Osteoblast (primary cell): Measurements from ENCODE around the gene PGM3. TPM values are rescaled to one million over a fixed set of nuclear protein-coding genes. Genes with fewer than 3 reads are reported as not detected.
A peak's percentile ranks its signal among the peaks of the same experiment; 100 is the strongest.

ENCODE experiments used
- DNase-seq: peaks from one replicate; pipeline ENCODE4 v3.0.0; 2011; ENCODE audit warnings: low spot score, mixed read lengths; ENCODE audit not compliant: insufficient read length; ENCODE audit errors: missing footprints
- H2AFZ ChIP-seq: 2 replicates; pipeline ENCODE4 v1.6.0; 2011; ENCODE audit warnings: mild to moderate bottlenecking, low read length
- H3K27ac ChIP-seq: 2 replicates; pipeline ENCODE4 v1.5.1; 2011; ENCODE audit warnings: mild to moderate bottlenecking, low read depth, low read length, moderate library complexity
- H3K27me3 ChIP-seq: 2 replicates; pipeline ENCODE4 v1.6.0; 2012; ENCODE audit warnings: mild to moderate bottlenecking, control low read depth, inconsistent platforms, low read length, moderate library complexity; ENCODE audit not compliant: insufficient read depth
- H3K36me3 ChIP-seq: 2 replicates; pipeline ENCODE4 v1.5.1; 2011; ENCODE audit warnings: mild to moderate bottlenecking, low read length, control low read depth, moderate library complexity; ENCODE audit not compliant: insufficient read depth
- H3K4me1 ChIP-seq: 2 replicates; pipeline ENCODE4 v1.5.1; 2011; ENCODE audit warnings: mild to moderate bottlenecking, low read length, control low read depth, moderate library complexity; ENCODE audit not compliant: insufficient read depth
- H3K4me2 ChIP-seq: 2 replicates; pipeline ENCODE4 v1.6.0; 2011; ENCODE audit warnings: mild to moderate bottlenecking, low read length; ENCODE audit not compliant: insufficient read depth
- H3K4me3 ChIP-seq: fragments of 200-600 bp; sonication (generic); 3 replicates; pipeline ENCODE4 v1.5.1; 2012; ENCODE audit warnings: mild to moderate bottlenecking, low read length, inconsistent platforms; ENCODE audit not compliant: insufficient read depth
- H3K79me2 ChIP-seq: 2 replicates; pipeline ENCODE4 v1.6.0; 2012; ENCODE audit warnings: mild to moderate bottlenecking, low read length, control low read depth, inconsistent platforms; ENCODE audit not compliant: insufficient read depth
- H3K9me3 ChIP-seq: 2 replicates; pipeline ENCODE4 v1.5.1; 2011; ENCODE audit warnings: low read depth, low read length, control low read depth
- H4K20me1 ChIP-seq: 2 replicates; pipeline ENCODE4 v1.6.0; 2012; ENCODE audit warnings: mild to moderate bottlenecking, low read length, control low read depth; ENCODE audit not compliant: insufficient read depth
- total RNA-seq: library from RNA; depleted of rRNA; stranded (reverse); fragments of >200 nt; gene quantifications from 2 replicates; pipeline ENCODE4 v1.2.3, GENCODE V29; 2012
- TF ChIP-seq, protein P1 (sequence below): IDR thresholded peaks from 2 replicates; pipeline ENCODE4 v1.5.1; 2011; ENCODE audit warnings: mild to moderate bottlenecking, low read depth, low read length, moderate library complexity; ENCODE audit errors: extremely low read depth

The PGM3 gene
- total RNA-seq, 1 donor = 93.0 TPM

DNA sequence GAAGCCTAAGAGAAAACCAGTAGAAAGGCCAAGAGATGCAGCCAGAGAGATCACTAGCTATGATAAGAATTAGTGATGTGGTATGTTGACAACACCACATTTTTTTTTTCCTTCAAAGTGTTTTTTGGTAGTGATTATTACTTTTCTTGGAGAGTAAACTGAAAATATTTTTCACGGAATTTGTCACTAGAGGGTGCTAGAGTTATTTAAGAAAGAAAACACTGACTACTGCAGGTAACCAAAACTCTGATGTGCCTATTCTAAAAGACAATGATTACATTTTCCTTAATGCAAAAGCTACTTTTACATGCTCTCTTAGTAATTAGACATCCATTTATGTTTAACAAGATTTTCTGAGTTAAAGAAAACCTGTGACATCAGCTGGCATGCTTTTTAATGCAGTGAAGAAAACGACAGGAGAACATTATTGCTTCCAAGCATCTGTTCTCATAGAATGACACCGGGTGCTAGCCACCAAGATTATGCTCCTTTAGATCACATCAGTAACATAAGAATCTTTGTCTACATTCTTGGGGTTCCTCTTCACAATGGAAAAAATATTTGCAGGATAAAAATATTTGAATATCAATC, 28.9 kb upstream of the PGM3 start:
- no peaks in the 10 kb centered on the region for H3K9me3 ChIP-seq
- H3K4me1 ChIP-seq = peaks cover 7% of the 10 kb centered on the region
- DNase-seq = no peak
- H2AFZ ChIP-seq = no peak overlapping the region
- H3K36me3 ChIP-seq = no peaks in the 10 kb centered on the region
- H4K20me1 ChIP-seq = no peaks in the 10 kb centered on the region
- no peaks in the 10 kb centered on the region for H3K79me2 ChIP-seq
- no peak overlapping the region for H3K4me2 ChIP-seq
- H3K27me3 ChIP-seq = no peaks in the 10 kb centered on the region
- TF ChIP-seq, protein P1, sequence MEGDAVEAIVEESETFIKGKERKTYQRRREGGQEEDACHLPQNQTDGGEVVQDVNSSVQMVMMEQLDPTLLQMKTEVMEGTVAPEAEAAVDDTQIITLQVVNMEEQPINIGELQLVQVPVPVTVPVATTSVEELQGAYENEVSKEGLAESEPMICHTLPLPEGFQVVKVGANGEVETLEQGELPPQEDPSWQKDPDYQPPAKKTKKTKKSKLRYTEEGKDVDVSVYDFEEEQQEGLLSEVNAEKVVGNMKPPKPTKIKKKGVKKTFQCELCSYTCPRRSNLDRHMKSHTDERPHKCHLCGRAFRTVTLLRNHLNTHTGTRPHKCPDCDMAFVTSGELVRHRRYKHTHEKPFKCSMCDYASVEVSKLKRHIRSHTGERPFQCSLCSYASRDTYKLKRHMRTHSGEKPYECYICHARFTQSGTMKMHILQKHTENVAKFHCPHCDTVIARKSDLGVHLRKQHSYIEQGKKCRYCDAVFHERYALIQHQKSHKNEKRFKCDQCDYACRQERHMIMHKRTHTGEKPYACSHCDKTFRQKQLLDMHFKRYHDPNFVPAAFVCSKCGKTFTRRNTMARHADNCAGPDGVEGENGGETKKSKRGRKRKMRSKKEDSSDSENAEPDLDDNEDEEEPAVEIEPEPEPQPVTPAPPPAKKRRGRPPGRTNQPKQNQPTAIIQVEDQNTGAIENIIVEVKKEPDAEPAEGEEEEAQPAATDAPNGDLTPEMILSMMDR = peak; percentile 56
- no peak overlapping the region for H3K4me3 ChIP-seq
- H3K27ac ChIP-seq = no peak overlapping the region

GRCh38 chr6:83221276-83221675, 28.2 kb upstream of the PGM3 start:
- H3K4me3 ChIP-seq = no peak overlapping the region
- DNase-seq = no peak

GRCh38 chr6:83220121-83220520, 27.1 kb upstream of the PGM3 start:
- Histone ChIP-seq H3K4me2 (no peak overlapping the region), H3K4me3 (no peak overlapping the region), H3K4me1 (peaks cover 19% of the 10 kb centered on the region), H4K20me1 (no peaks in the 10 kb centered on the region), H2AFZ (no peak overlapping the region), H3K27ac (no peak overlapping the region), H3K36me3 (no peaks in the 10 kb centered on the region), H3K79me2 (no peaks in the 10 kb centered on the region), H3K9me3 (no peaks in the 10 kb centered on the region), H3K27me3 (no peaks in the 10 kb centered on the region)
- TF ChIP-seq, protein P1 = no peak
- no peak for DNase-seq

More at GRCh38 chr6:83221276-83221675, 28.2 kb upstream of the PGM3 start:
- Histone ChIP-seq H3K4me2 (no peak overlapping the region), H2AFZ (no peak overlapping the region), H3K27me3 (no peaks in the 10 kb centered on the region), H3K9me3 (no peaks in the 10 kb centered on the region), H3K79me2 (no peaks in the 10 kb centered on the region), H3K36me3 (no peaks in the 10 kb centered on the region), H3K4me1 (peaks cover 7% of the 10 kb centered on the region), H3K27ac (no peak overlapping the region), H4K20me1 (no peaks in the 10 kb centered on the region)
- TF ChIP-seq, protein P1 = no peak

GRCh38 chr6:83218646-83219045, 25.6 kb upstream of the PGM3 start:
- no peak overlapping the region for H2AFZ ChIP-seq
- no peak for DNase-seq
- H3K4me1 ChIP-seq = peaks cover 22% of the 10 kb centered on the region
- H3K79me2 ChIP-seq = no peaks in the 10 kb centered on the region
- H3K27me3 ChIP-seq = no peaks in the 10 kb centered on the region
- no peaks in the 10 kb centered on the region for H3K36me3 ChIP-seq
- H3K27ac ChIP-seq = no peak overlapping the region
- H3K4me3 ChIP-seq = no peak overlapping the region
- H3K9me3 ChIP-seq = no peaks in the 10 kb centered on the region
- H4K20me1 ChIP-seq = no peaks in the 10 kb centered on the region
- TF ChIP-seq, protein P1 = no peak
- H3K4me2 ChIP-seq = no peak overlapping the region
